Measurements from ENCODE around the gene PHTF1. TPM values are rescaled to one million over a fixed set of nuclear protein-coding genes. Genes with fewer than 3 reads are reported as not detected.
"Not testable (repeated sequence)": the region's sequence is repeated elsewhere in the genome, so short reads cannot be mapped to it uniquely, and the experiment has no call there.

The PHTF1 gene
- total RNA-seq, 4 donors from 2014 or later: 1.5 to 17.8 (median 6.9) TPM

DNA sequence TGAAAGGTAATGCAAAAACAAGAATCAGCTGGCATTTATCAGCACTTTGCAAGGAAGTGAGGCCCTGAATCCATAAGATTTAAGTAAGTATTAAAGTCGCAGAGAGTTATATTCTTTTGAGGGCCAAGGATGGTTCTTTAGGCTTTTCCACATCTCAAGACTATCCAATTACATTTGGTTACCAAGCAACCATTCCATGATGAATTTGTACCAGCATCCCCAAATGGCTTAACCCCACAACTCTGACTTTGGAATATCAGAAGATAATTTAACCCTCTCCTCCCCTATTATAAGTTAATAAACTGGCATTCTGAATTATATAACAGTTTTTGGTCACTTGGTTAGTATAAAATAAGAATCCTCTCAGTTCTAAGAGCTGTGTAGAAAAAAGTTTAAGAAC, 2.8 kb downstream of the PHTF1 start:
- TF ChIP-seq, protein P1, sequence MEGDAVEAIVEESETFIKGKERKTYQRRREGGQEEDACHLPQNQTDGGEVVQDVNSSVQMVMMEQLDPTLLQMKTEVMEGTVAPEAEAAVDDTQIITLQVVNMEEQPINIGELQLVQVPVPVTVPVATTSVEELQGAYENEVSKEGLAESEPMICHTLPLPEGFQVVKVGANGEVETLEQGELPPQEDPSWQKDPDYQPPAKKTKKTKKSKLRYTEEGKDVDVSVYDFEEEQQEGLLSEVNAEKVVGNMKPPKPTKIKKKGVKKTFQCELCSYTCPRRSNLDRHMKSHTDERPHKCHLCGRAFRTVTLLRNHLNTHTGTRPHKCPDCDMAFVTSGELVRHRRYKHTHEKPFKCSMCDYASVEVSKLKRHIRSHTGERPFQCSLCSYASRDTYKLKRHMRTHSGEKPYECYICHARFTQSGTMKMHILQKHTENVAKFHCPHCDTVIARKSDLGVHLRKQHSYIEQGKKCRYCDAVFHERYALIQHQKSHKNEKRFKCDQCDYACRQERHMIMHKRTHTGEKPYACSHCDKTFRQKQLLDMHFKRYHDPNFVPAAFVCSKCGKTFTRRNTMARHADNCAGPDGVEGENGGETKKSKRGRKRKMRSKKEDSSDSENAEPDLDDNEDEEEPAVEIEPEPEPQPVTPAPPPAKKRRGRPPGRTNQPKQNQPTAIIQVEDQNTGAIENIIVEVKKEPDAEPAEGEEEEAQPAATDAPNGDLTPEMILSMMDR (IDR thresholded peaks at IDR 0.05): no peak
- TF ChIP-seq POLR2A (IDR thresholded peaks at IDR 0.05): no peak
- no peak for TF ChIP-seq POLR2AphosphoS5 (IDR thresholded peaks at IDR 0.05)
- no peak for TF ChIP-seq EP300 (IDR thresholded peaks at IDR 0.05; ENCODE audit: low read depth)
- Histone ChIP-seq H3K27ac (no peak overlapping the region), H3K36me3 (peaks cover 0 to 7% (median 0%) of the 10 kb centered on the region in 4 donors), H3K4me3 (no peak overlapping the region), H3K9me3 (no peaks in the 10 kb centered on the region), H3K4me1 (peaks cover 4 to 21% (median 7%) of the 10 kb centered on the region in 4 donors), H3K27me3 (no peaks in the 10 kb centered on the region)
- in situ Hi-C loops (cut with MboI; ENCODE audit: low pct_ligation_motif_present in 1 of 4, low pct_unique_long_range_greater_than_20kb in 1 of 4, low sequenced_read_pairs in 3 of 4): no loop called here
- no peak for DNase-seq
- intact Hi-C loops (cut with DNase I; ENCODE audit: low total_unique reads): no loop called here
- WGBS, 2 donors (ENCODE audit: low coverage in 1 of 2): 91 to 100% methylated on average over 1 of the region's 1 CpG

GRCh38 chr1:113753333-113753732, 6.0 kb downstream of the PHTF1 start:
- in situ Hi-C loops (cut with MboI; ENCODE audit: low pct_ligation_motif_present in 1 of 4, low pct_unique_long_range_greater_than_20kb in 1 of 4, low sequenced_read_pairs in 3 of 4); H3K27ac ChIP-seq; H3K9me3 ChIP-seq; DNase-seq; H3K27me3 ChIP-seq; H3K4me3 ChIP-seq; intact Hi-C loops (cut with DNase I; ENCODE audit: low total_unique reads): not testable (repeated sequence)
- WGBS, 2 donors (ENCODE audit: low coverage in 1 of 2): 83 to 91% methylated on average over 6 of the region's 6 CpGs
- Histone ChIP-seq H3K36me3 (peaks cover 0 to 11% (median 0%) of the 10 kb centered on the region in 4 donors), H3K4me1 (peaks cover 4 to 21% (median 7%) of the 10 kb centered on the region in 4 donors)

DNA sequence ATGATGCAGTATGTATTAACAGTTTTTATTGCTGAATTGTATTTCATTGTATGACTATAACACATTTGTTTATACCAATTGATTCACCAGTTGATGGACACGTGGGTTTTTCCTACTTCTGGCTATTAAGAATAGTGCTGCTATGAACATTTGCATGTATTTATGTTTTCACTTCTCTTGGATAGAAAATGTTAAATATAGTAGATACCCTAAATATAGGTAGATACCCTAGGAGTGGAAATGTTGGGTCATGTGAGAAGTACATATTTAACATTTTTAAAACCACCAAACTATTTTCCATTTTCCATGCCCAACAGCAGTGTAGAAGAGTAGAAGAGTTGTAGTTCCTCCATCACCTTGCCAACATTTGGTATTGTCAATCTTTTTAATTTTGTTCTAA, 7.8 kb downstream of the PHTF1 start:
- Histone ChIP-seq H3K9me3 (no peaks in the 10 kb centered on the region), H3K27me3 (no peaks in the 10 kb centered on the region), H3K4me3 (no peak overlapping the region), H3K4me1 (peaks cover 0 to 8% (median 2%) of the 10 kb centered on the region in 4 donors), H3K36me3 (peaks cover 0 to 11% (median 0%) of the 10 kb centered on the region in 4 donors), H3K27ac (no peak overlapping the region)
- in situ Hi-C loops (cut with MboI; ENCODE audit: low pct_ligation_motif_present in 1 of 4, low pct_unique_long_range_greater_than_20kb in 1 of 4, low sequenced_read_pairs in 3 of 4): no loop called here
- 72 to 78% methylated on average over 1 of the region's 1 CpG for WGBS, 2 donors (ENCODE audit: low coverage in 1 of 2)
- no peak for DNase-seq
- no peak for TF ChIP-seq POLR2A (IDR thresholded peaks at IDR 0.05)
- TF ChIP-seq, protein P1 (IDR thresholded peaks at IDR 0.05): no peak
- TF ChIP-seq EP300 (IDR thresholded peaks at IDR 0.05; ENCODE audit: low read depth): no peak
- no peak for TF ChIP-seq POLR2AphosphoS5 (IDR thresholded peaks at IDR 0.05)
- intact Hi-C loops (cut with DNase I; ENCODE audit: low total_unique reads): no loop called here

GRCh38 chr1:113751114-113751513, 8.2 kb downstream of the PHTF1 start:
- H3K36me3 ChIP-seq: peaks cover 0 to 11% (median 0%) of the 10 kb centered on the region in 4 donors
- DNase-seq: no peak
- TF ChIP-seq POLR2A (IDR thresholded peaks at IDR 0.05) (no peak), POLR2AphosphoS5 (IDR thresholded peaks at IDR 0.05) (no peak)
- TF ChIP-seq, protein P1 (IDR thresholded peaks at IDR 0.05): no peak
- intact Hi-C loops (cut with DNase I; ENCODE audit: low total_unique reads): no loop called here
- H3K4me3 ChIP-seq: no peak overlapping the region
- no peak overlapping the region for H3K27ac ChIP-seq
- in situ Hi-C loops (cut with MboI; ENCODE audit: low pct_ligation_motif_present in 1 of 4, low pct_unique_long_range_greater_than_20kb in 1 of 4, low sequenced_read_pairs in 3 of 4): no loop called here
- peaks cover 0 to 7% (median 2%) of the 10 kb centered on the region in 4 donors for H3K4me1 ChIP-seq
- H3K27me3 ChIP-seq: no peaks in the 10 kb centered on the region
- no peaks in the 10 kb centered on the region for H3K9me3 ChIP-seq

DNA sequence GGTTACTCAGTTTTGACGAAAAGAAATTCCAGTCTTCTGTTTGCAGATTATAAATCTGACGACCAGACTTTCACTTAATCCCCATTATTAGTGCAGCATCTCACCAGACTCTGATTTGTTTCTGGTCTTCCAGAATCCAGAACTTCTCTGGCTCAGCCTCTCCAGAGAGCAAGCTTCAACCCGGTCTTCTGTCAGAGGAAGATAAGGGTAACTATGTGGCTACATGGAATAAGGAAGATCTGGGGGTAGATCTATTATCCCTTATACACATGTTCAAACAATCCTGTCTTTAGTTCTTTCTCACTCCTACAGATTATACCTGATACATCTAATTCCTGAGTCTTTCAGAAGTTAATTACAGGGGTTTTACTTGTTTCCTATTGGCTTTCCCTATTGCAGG, 9.9 kb downstream of the PHTF1 start:
- DNase-seq: no peak
- no peak overlapping the region for H3K4me3 ChIP-seq
- intact Hi-C loops (cut with DNase I; ENCODE audit: low total_unique reads): no loop called here
- in situ Hi-C loops (cut with MboI; ENCODE audit: low pct_ligation_motif_present in 1 of 4, low pct_unique_long_range_greater_than_20kb in 1 of 4, low sequenced_read_pairs in 3 of 4): no loop called here
- peaks cover 0 to 11% (median 0%) of the 10 kb centered on the region in 4 donors for H3K4me1 ChIP-seq
- H3K27me3 ChIP-seq: no peaks in the 10 kb centered on the region
- H3K9me3 ChIP-seq: no peaks in the 10 kb centered on the region
- WGBS, 2 donors (ENCODE audit: low coverage in 1 of 2): 73 to 77% methylated on average over 2 to 3 of the region's 3 CpGs
- peaks cover 0 to 11% (median 0%) of the 10 kb centered on the region in 4 donors for H3K36me3 ChIP-seq
- H3K27ac ChIP-seq: no peak overlapping the region
- TF ChIP-seq, protein P1 (IDR thresholded peaks at IDR 0.05): no peak
- no peak for TF ChIP-seq POLR2AphosphoS5 (IDR thresholded peaks at IDR 0.05)
- TF ChIP-seq EP300 (IDR thresholded peaks at IDR 0.05; ENCODE audit: low read depth): no peak
- TF ChIP-seq POLR2A (IDR thresholded peaks at IDR 0.05): no peak
